ENCODE results near the gene THEMIS.

Gene THEMIS

GRCh38 chr6:127748290-127748689 lies 152.6 kb downstream of the THEMIS start:
- no peak for TF ChIP-seq CTCF (conservative IDR thresholded peaks at IDR 0.05; ENCODE audit: low read depth, low read length)
- no peak for DNase-seq (ENCODE audit: low read depth)
- no peak overlapping the region for H3K4me3 ChIP-seq (ENCODE audit: low read length)

DNA sequence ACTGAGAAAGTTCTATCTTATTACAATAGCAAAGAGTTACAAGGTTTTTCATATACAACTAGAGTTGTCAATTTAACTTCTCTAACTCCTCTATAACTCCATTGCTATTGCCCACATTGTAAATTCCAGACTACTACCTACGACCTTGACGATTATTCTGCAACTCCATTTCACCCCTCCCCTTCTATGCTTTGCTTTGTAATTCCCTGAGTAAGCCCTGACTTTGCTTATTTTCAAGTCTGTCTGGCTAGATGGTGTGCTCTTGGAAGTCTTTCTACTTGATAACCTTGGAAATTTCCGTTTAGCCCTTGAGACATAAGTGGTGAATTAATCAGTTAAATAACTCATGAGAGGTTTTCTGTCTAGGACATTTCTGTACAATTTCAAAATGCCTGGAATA lies 162.4 kb downstream of the THEMIS start:
- TF ChIP-seq CTCF (conservative IDR thresholded peaks at IDR 0.05; ENCODE audit: low read depth, low read length) = no peak
- DNase-seq (ENCODE audit: low read depth) = no peak
- no peak overlapping the region for H3K4me3 ChIP-seq (ENCODE audit: low read length)

DNA sequence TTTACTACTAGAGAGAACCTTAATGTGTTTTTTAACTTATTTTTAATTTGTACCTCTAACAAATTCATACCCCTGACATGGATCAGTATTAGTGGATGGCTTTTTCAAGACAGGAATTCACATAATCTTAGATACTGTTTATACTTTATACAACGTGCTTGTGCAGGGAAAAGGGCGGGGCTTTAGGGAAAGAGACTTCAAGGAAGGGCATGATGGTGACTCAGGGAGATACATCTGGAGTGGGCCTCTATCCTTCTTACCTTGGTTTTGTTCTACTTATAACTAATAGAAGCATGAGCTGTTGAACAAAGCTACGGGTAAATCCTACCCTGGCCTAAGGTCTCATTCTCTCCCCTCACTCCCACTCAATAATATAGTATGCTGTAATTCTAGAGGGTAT lies 163.1 kb downstream of the THEMIS start:
- no peak for DNase-seq (ENCODE audit: low read depth)
- H3K4me3 ChIP-seq (ENCODE audit: low read length) = no peak overlapping the region
- no peak for TF ChIP-seq CTCF (conservative IDR thresholded peaks at IDR 0.05; ENCODE audit: low read depth, low read length)

- peak; percentile 46 for DNase-seq (ENCODE audit: low read depth)
- no peak overlapping the region for H3K4me3 ChIP-seq (ENCODE audit: low read length)
- peak; percentile 65 for TF ChIP-seq CTCF (conservative IDR thresholded peaks at IDR 0.05; ENCODE audit: low read depth, low read length)
Measured at GRCh38 chr6:127737009-127737486, 163.8 kb downstream of the THEMIS start.

DNA sequence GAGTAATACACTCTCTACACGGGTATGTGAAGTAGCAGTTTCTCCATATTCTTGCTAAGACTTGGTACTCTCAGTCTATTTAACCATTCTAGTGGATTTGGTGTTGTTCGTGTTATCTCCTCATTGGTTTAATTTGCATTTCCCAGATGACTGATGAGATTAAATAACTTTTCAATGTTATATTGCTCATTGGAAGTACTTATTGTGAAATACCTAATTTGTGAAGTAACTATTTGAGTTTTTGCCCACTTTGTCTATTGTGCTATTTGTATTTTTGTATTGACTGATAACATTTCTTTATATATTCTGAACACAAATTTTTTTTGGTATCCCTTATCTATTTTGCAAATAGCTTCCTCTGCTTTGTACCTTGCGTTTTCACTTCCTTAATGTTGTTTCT lies 167.9 kb downstream of the THEMIS start:
- no peak for TF ChIP-seq CTCF (conservative IDR thresholded peaks at IDR 0.05; ENCODE audit: low read depth, low read length)
- no peak overlapping the region for H3K4me3 ChIP-seq (ENCODE audit: low read length)
- DNase-seq (ENCODE audit: low read depth) = no peak

GRCh38 chr6:127727260-127727953 lies 173.5 kb downstream of the THEMIS start:
- TF ChIP-seq CTCF (conservative IDR thresholded peaks at IDR 0.05; ENCODE audit: low read depth, low read length) = no peak
- DNase-seq (ENCODE audit: low read depth) = no peak
- H3K4me3 ChIP-seq (ENCODE audit: low read length) = no peak overlapping the region

GRCh38 chr6:127725821-127726220 lies 175.0 kb downstream of the THEMIS start:
- no peak for DNase-seq (ENCODE audit: low read depth)
- H3K4me3 ChIP-seq (ENCODE audit: low read length) = no peak overlapping the region
- no peak for TF ChIP-seq CTCF (conservative IDR thresholded peaks at IDR 0.05; ENCODE audit: low read depth, low read length)

All from retinal pigment epithelial cell (primary cell).